SK-N-SH (cell line): Measurements from ENCODE around the gene IL37. TPM values are rescaled to one million over a fixed set of nuclear protein-coding genes. Genes with fewer than 3 reads are reported as not detected.
A peak's percentile ranks its signal among the peaks of the same experiment; 100 is the strongest.

ENCODE experiments used
- CTCF ChIA-PET: fragments of 300-600, 350-600 bp; formaldehyde crosslinking; extraction: SDS; loops from one replicate; lab custom pipeline; 2021; lab: Yijun Ruan, JAX
- POLR2A ChIA-PET: fragments of 350-600 bp; sonication (Branson Sonifier 250); formaldehyde crosslinking; extraction: SDS; loops from one replicate; lab custom pipeline; 2020; ENCODE audit warnings: antibody characterized with exemption, inconsistent platforms; lab: Yijun Ruan, JAX
- DNase-seq: peaks from one replicate; pipeline ENCODE4 v3.0.0; 2012
- H2AFZ ChIP-seq: fragments of 200-600 bp; sonication (generic); 2 replicates; pipeline ENCODE4 v1.8.1; 2016; ENCODE audit warnings: antibody characterized with exemption, mild to moderate bottlenecking, low read depth
- H3F3A ChIP-seq: fragments of 200-600 bp; sonication (generic); replicated peaks from 2 replicates; pipeline ENCODE3; 2016; ENCODE audit warnings: antibody characterized with exemption, mild to moderate bottlenecking; ENCODE audit not compliant: insufficient read depth
- H3K27ac ChIP-seq, 2 experiments: fragments of 200-500 bp in 1 of 2; fragments of 200-600 bp in 1 of 2; sonication (Bioruptor generic) in 1 of 2; sonication (generic), shearing (Covaris generic) in 1 of 2; 2 replicates each; pipeline versions ENCODE4 v1.5.1 to v1.6.1; 2014 to 2016; ENCODE audit warnings: low read depth in 2 of 2, inconsistent platforms in 1 of 2, low read length in 1 of 2, mild to moderate bottlenecking in 1 of 2, mixed read lengths in 1 of 2
- H3K27me3 ChIP-seq: fragments of 200-600 bp; sonication (generic), shearing (Covaris generic); 2 replicates; pipeline ENCODE4 v1.6.1; 2016; ENCODE audit warnings: mixed run types; ENCODE audit not compliant: insufficient read depth
- H3K36me3 ChIP-seq, 2 experiments: fragments of 200-500 bp in 1 of 2; fragments of 200-600 bp in 1 of 2; sonication (Bioruptor generic) in 1 of 2; sonication (generic) in 1 of 2; replicated peaks in 1 of 2; 2 replicates each; pipeline versions ENCODE3 to v1.5.1; 2014 to 2016; ENCODE audit warnings: low read length in 1 of 2, mild to moderate bottlenecking in 1 of 2; ENCODE audit not compliant: insufficient read depth in 2 of 2, control insufficient read depth in 1 of 2
- H3K4me1 ChIP-seq, 2 experiments: fragments of 200-500 bp in 1 of 2; fragments of 200-600 bp in 1 of 2; sonication (Bioruptor generic) in 1 of 2; sonication (generic), shearing (Covaris generic) in 1 of 2; 2 replicates each; pipeline versions ENCODE4 v1.5.1 to v1.6.1; 2014 to 2016; ENCODE audit warnings: low read depth in 1 of 2, low read length in 1 of 2, mixed run types in 1 of 2; ENCODE audit not compliant: insufficient read depth in 2 of 2, control insufficient read depth in 1 of 2
- H3K4me2 ChIP-seq: fragments of 200-600 bp; sonication (generic), shearing (Covaris generic); 2 replicates; pipeline ENCODE4 v1.6.1; 2017; ENCODE audit warnings: mixed run types
- H3K4me3 ChIP-seq, 2 experiments: fragments of 200-500 bp in 1 of 2; fragments of 200-600 bp in 1 of 2; sonication (Bioruptor generic) in 1 of 2; sonication (generic), shearing (Covaris generic) in 1 of 2; 2 replicates each; pipeline versions ENCODE4 v1.5.1 to v1.8.1; 2014 to 2016; ENCODE audit warnings: low read depth in 2 of 2, inconsistent platforms in 1 of 2, low read length in 1 of 2, mild to moderate bottlenecking in 1 of 2, mixed read lengths in 1 of 2, moderate library complexity in 1 of 2
- H3K79me2 ChIP-seq: fragments of 200-600 bp; sonication (generic); 2 replicates; pipeline ENCODE4 v1.8.1; 2017; ENCODE audit warnings: mild to moderate bottlenecking; ENCODE audit not compliant: insufficient read depth
- H3K9ac ChIP-seq: fragments of 200-600 bp; sonication (generic); 2 replicates; pipeline ENCODE4 v1.6.1; 2017; ENCODE audit warnings: mixed run types
- H3K9me2 ChIP-seq: fragments of 200-600 bp; sonication (generic); 2 replicates; pipeline ENCODE4 v1.6.1; 2017; ENCODE audit warnings: mixed run types
- H3K9me3 ChIP-seq: fragments of 200-600 bp; sonication (generic); 2 replicates; pipeline ENCODE4 v1.6.1; 2017; ENCODE audit warnings: mixed run types, mild to moderate bottlenecking, moderate library complexity
- H4K20me1 ChIP-seq: fragments of 200-600 bp; sonication (generic); 2 replicates; pipeline ENCODE4 v1.6.1; 2017; ENCODE audit warnings: mild to moderate bottlenecking, mixed run types; ENCODE audit not compliant: insufficient read depth
- CHD2 ChIP-seq: fragments of 150-350 bp; IDR thresholded peaks from 2 replicates; pipeline ENCODE4 v1.6.1; 2018; ENCODE audit warnings: low read length; ENCODE audit not compliant: partially characterized antibody
- EP300 ChIP-seq, 2 experiments: IDR thresholded peaks; 2 replicates each; pipeline versions ENCODE4 v1.4.0 to v1.6.1; 2012; ENCODE audit warnings: borderline replicate concordance in 1 of 2, low read depth in 1 of 2, low read length in 1 of 2
- FOSL2 ChIP-seq: IDR thresholded peaks from 2 replicates; pipeline ENCODE4 v1.4.0; 2012; ENCODE audit warnings: low read depth, mild to moderate bottlenecking, moderate library complexity, borderline replicate concordance
- FOXJ3 ChIP-seq: sonication (generic); formaldehyde crosslinking; IDR thresholded peaks from 2 replicates; pipeline ENCODE4 v1.5.1; 2020; ENCODE audit warnings: mild to moderate bottlenecking, missing genetic modification reagents
- GATA2 ChIP-seq: sonication (generic); formaldehyde crosslinking; IDR thresholded peaks from 2 replicates; pipeline ENCODE4 v1.5.0; 2020; ENCODE audit warnings: mild to moderate bottlenecking, missing genetic modification reagents
- MEF2A ChIP-seq: IDR thresholded peaks from 2 replicates; pipeline ENCODE4 v1.4.0; 2012; ENCODE audit warnings: low read depth, borderline replicate concordance
- NFIC ChIP-seq: IDR thresholded peaks from 2 replicates; pipeline ENCODE4 v1.4.0; 2012; ENCODE audit warnings: borderline replicate concordance
- RCOR1 ChIP-seq: fragments of 150-350 bp; IDR thresholded peaks from 2 replicates; pipeline ENCODE4 v1.6.1; 2017; ENCODE audit warnings: antibody characterized with exemption, low read length
- RXRA ChIP-seq: IDR thresholded peaks from 2 replicates; pipeline ENCODE4 v1.4.0; 2012; ENCODE audit warnings: low read depth, mild to moderate bottlenecking, borderline replicate concordance
- SIN3A ChIP-seq: IDR thresholded peaks from 2 replicates; pipeline ENCODE4 v1.6.1; 2012; ENCODE audit warnings: low read depth, mild to moderate bottlenecking, low read length, moderate library complexity, borderline replicate concordance
- WGBS: methylation state at CpG from one replicate; pipeline ENCODE4 v1.1.6; 2017; ENCODE audit warnings: low lambda C conversion rate; 5-methylcytosine and 5-hydroxymethylcytosine counted together
- polyA plus RNA-seq, 3 experiments: library from polyadenylated mRNA; depleted of rRNA; stranded (reverse); fragments of >200 nt; gene quantifications; 2 replicates each; pipeline ENCODE4 v1.2.3, GENCODE V29; 2012
- TF ChIP-seq, protein P1 (sequence below): fragments of 150-350 bp; IDR thresholded peaks from 2 replicates; pipeline ENCODE4 v1.6.1; 2017; ENCODE audit warnings: antibody characterized with exemption, low read length, low read depth, borderline replicate concordance
- TF ChIP-seq, protein P2 (sequence below): IDR thresholded peaks from 2 replicates; pipeline ENCODE4; 2012
- TF ChIP-seq, protein P3 (sequence below): IDR thresholded peaks from 2 replicates; pipeline ENCODE4 v1.4.0; 2012; ENCODE audit warnings: low read depth, borderline replicate concordance
- TF ChIP-seq, protein P4 (sequence below): fragments of 200-600 bp; sonication (generic); IDR thresholded peaks from 2 replicates; pipeline ENCODE4 v1.6.1; 2017; ENCODE audit warnings: antibody characterized with exemption, mild to moderate bottlenecking, moderate library complexity
- TF ChIP-seq, protein P5 (sequence below): IDR thresholded peaks from 2 replicates; pipeline ENCODE4 v1.4.0; 2012; ENCODE audit warnings: low read depth, borderline replicate concordance

Gene IL37
- polyA plus RNA-seq, 1 of the 3 experiments (the other 2 are of a cell fraction): not detected

DNA sequence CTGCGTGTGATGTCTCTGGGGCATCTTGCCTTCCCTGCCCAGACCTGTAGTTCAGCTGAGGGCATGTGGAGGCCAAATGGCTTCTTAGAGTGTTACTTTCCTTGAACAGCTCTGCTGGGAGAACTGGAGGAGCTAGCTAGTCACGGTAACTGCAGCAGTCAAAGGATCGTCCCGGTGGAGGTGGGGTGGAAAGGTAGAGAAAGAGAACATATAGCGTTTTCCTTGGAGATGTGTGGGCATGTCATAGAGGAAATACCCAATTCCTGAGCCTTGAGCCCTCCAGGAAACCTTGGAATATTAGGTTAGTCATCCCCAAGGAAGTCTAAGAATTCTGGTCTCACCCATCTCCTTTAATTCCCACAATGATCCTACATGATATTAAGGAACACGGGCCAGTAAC, 33.5 kb upstream of the IL37 start:
- Histone ChIP-seq H3K4me1 (peaks cover 0 to 11% of the 10 kb centered on the region in 2 experiments; a peak in 1 of 4 replicates), H2AFZ (peak overlapping the region; percentile 59; the same call in 1 of the 2 replicates), H3K9me3 (no peaks in the 10 kb centered on the region), H3K27ac (no peak overlapping the region), H3K4me2 (no peak overlapping the region), H4K20me1 (no peaks in the 10 kb centered on the region), H3K36me3 (no peaks in the 10 kb centered on the region), H3F3A (no peaks in the 10 kb centered on the region), H3K9ac (no peak overlapping the region), H3K4me3 (no peak overlapping the region), H3K9me2 (no peaks in the 10 kb centered on the region), H3K79me2 (no peaks in the 10 kb centered on the region), H3K27me3 (no peaks in the 10 kb centered on the region)
- TF ChIP-seq MEF2A: no peak
- no peak for TF ChIP-seq SIN3A
- TF ChIP-seq, protein P1, sequence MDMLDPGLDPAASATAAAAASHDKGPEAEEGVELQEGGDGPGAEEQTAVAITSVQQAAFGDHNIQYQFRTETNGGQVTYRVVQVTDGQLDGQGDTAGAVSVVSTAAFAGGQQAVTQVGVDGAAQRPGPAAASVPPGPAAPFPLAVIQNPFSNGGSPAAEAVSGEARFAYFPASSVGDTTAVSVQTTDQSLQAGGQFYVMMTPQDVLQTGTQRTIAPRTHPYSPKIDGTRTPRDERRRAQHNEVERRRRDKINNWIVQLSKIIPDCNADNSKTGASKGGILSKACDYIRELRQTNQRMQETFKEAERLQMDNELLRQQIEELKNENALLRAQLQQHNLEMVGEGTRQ: no peak
- TF ChIP-seq RXRA: no peak
- TF ChIP-seq, protein P2, sequence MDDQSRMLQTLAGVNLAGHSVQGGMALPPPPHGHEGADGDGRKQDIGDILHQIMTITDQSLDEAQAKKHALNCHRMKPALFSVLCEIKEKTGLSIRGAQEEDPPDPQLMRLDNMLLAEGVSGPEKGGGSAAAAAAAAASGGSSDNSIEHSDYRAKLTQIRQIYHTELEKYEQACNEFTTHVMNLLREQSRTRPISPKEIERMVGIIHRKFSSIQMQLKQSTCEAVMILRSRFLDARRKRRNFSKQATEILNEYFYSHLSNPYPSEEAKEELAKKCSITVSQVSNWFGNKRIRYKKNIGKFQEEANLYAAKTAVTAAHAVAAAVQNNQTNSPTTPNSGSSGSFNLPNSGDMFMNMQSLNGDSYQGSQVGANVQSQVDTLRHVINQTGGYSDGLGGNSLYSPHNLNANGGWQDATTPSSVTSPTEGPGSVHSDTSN: no peak
- TF ChIP-seq NFIC: no peak
- no peak for TF ChIP-seq FOXJ3 (CRISPR knock-in tag)
- no peak for TF ChIP-seq RCOR1
- TF ChIP-seq, protein P3, sequence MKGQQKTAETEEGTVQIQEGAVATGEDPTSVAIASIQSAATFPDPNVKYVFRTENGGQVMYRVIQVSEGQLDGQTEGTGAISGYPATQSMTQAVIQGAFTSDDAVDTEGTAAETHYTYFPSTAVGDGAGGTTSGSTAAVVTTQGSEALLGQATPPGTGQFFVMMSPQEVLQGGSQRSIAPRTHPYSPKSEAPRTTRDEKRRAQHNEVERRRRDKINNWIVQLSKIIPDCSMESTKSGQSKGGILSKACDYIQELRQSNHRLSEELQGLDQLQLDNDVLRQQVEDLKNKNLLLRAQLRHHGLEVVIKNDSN: no peak
- TF ChIP-seq EP300 (IDR thresholded peaks at IDR 0.05; ENCODE audit: borderline replicate concordance in 1 of 2, low read depth in 1 of 2, low read length in 1 of 2): no peak
- TF ChIP-seq FOSL2: no peak
- no peak for TF ChIP-seq GATA2 (CRISPR knock-in tag)
- TF ChIP-seq, protein P4, sequence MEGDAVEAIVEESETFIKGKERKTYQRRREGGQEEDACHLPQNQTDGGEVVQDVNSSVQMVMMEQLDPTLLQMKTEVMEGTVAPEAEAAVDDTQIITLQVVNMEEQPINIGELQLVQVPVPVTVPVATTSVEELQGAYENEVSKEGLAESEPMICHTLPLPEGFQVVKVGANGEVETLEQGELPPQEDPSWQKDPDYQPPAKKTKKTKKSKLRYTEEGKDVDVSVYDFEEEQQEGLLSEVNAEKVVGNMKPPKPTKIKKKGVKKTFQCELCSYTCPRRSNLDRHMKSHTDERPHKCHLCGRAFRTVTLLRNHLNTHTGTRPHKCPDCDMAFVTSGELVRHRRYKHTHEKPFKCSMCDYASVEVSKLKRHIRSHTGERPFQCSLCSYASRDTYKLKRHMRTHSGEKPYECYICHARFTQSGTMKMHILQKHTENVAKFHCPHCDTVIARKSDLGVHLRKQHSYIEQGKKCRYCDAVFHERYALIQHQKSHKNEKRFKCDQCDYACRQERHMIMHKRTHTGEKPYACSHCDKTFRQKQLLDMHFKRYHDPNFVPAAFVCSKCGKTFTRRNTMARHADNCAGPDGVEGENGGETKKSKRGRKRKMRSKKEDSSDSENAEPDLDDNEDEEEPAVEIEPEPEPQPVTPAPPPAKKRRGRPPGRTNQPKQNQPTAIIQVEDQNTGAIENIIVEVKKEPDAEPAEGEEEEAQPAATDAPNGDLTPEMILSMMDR: no peak
- TF ChIP-seq, protein P5, sequence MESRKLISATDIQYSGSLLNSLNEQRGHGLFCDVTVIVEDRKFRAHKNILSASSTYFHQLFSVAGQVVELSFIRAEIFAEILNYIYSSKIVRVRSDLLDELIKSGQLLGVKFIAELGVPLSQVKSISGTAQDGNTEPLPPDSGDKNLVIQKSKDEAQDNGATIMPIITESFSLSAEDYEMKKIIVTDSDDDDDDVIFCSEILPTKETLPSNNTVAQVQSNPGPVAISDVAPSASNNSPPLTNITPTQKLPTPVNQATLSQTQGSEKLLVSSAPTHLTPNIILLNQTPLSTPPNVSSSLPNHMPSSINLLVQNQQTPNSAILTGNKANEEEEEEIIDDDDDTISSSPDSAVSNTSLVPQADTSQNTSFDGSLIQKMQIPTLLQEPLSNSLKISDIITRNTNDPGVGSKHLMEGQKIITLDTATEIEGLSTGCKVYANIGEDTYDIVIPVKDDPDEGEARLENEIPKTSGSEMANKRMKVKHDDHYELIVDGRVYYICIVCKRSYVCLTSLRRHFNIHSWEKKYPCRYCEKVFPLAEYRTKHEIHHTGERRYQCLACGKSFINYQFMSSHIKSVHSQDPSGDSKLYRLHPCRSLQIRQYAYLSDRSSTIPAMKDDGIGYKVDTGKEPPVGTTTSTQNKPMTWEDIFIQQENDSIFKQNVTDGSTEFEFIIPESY: no peak
- TF ChIP-seq CHD2: no peak
- 48% methylated on average over 6 of the region's 6 CpGs for WGBS
- ChIA-PET CTCF (no interaction called here), POLR2A (no interaction called here)
- DNase-seq: no peak
